ENCODE results near the gene SATB1. TPM values are rescaled to one million over a fixed set of nuclear protein-coding genes. Genes with fewer than 3 reads are reported as not detected.

Gene SATB1
- total RNA-seq, 1 donor from 2014 or later = 4.4 TPM

DNA sequence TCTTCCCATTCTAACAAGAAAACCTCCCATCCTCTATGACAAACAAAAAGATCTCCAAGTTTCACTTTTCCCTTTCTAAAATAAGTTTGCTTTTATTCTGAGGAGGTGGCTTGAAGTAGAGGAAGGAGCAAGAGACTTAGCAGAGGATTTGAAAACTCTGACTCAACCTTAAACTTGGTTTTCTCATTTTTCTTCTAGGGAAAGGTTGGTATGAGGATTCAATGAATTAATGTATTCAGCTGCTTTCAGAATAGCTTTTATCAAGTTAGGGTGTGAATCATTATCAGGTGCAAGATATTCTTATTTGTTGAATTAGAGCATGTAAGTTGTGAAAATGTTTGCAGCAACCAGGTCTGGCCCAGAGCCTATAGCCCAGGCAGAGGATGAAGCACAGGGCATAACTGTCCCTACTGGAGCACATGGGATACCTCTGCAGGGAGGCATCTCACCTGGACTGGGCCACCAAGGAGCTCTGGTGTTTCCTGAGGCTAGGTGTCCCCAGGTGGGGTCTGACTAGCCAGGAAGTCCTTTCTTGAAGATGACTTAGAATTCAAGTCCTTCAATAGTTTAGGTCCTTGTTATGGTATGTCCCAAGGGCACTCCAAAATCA lies 42.3 kb downstream of the SATB1 start:
- no peak overlapping the region for H3K27ac Mint-ChIP-seq (ENCODE audit: unreplicated experiment)

GRCh38 chr3:18379647-18380046 lies 45.5 kb downstream of the SATB1 start:
- no peak for TF ChIP-seq CTCF (IDR thresholded peaks at IDR 0.05)
- Mint-ChIP-seq H3K27me3 (ENCODE audit: low read depth) (no peaks in the 10 kb centered on the region), H3K4me3 (ENCODE audit: unreplicated experiment) (no peak overlapping the region), H3K36me3 (ENCODE audit: low read depth) (no peaks in the 10 kb centered on the region), H3K4me1 (ENCODE audit: low read depth) (no peaks in the 10 kb centered on the region), H3K27ac (ENCODE audit: unreplicated experiment) (no peak overlapping the region), H3K9me3 (ENCODE audit: low read depth) (no peaks in the 10 kb centered on the region)
- no peak for DNase-seq (ENCODE audit: low spot score)

More for the DNA sequence above, 42.3 kb downstream of the SATB1 start:
- no peak overlapping the region for H3K4me3 Mint-ChIP-seq (ENCODE audit: unreplicated experiment)
- no peaks in the 10 kb centered on the region for H3K4me1 Mint-ChIP-seq (ENCODE audit: low read depth)
- no peak for DNase-seq (ENCODE audit: low spot score)
- no peaks in the 10 kb centered on the region for H3K27me3 Mint-ChIP-seq (ENCODE audit: low read depth)
- H3K9me3 Mint-ChIP-seq (ENCODE audit: low read depth) = no peaks in the 10 kb centered on the region
- TF ChIP-seq CTCF (IDR thresholded peaks at IDR 0.05) = no peak
- H3K36me3 Mint-ChIP-seq (ENCODE audit: low read depth) = no peaks in the 10 kb centered on the region

GRCh38 chr3:18378218-18378617 lies 46.9 kb downstream of the SATB1 start:
- no peaks in the 10 kb centered on the region for H3K36me3 Mint-ChIP-seq (ENCODE audit: low read depth)
- no peak for DNase-seq (ENCODE audit: low spot score)
- no peak for TF ChIP-seq CTCF (IDR thresholded peaks at IDR 0.05)
- H3K9me3 Mint-ChIP-seq (ENCODE audit: low read depth) = no peaks in the 10 kb centered on the region
- H3K4me3 Mint-ChIP-seq (ENCODE audit: unreplicated experiment) = no peak overlapping the region
- H3K27ac Mint-ChIP-seq (ENCODE audit: unreplicated experiment) = no peak overlapping the region
- H3K27me3 Mint-ChIP-seq (ENCODE audit: low read depth) = no peaks in the 10 kb centered on the region
- H3K4me1 Mint-ChIP-seq (ENCODE audit: low read depth) = no peaks in the 10 kb centered on the region

DNA sequence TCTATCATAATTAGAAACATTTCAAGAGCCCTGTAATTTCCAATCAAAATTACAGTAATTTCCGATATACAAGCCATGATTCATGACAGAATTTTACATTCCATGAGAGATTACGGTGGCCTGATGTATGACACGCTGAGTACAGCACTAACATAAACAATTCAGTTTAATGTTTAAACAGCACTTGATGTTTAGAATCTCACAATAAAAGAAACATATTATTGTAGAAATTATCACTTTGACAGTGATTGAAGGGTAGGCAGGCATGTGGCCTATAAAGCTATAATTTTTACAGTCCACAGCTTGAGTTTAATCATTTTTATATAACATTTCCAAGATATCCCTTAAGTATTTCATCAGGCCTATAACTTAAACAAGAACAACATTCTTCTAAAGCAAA lies 48.5 kb downstream of the SATB1 start:
- Mint-ChIP-seq H3K27me3 (ENCODE audit: low read depth) (no peaks in the 10 kb centered on the region), H3K4me1 (ENCODE audit: low read depth) (no peaks in the 10 kb centered on the region), H3K9me3 (ENCODE audit: low read depth) (no peaks in the 10 kb centered on the region), H3K36me3 (ENCODE audit: low read depth) (no peaks in the 10 kb centered on the region), H3K27ac (ENCODE audit: unreplicated experiment) (no peak overlapping the region), H3K4me3 (ENCODE audit: unreplicated experiment) (no peak overlapping the region)
- DNase-seq (ENCODE audit: low spot score) = no peak
- no peak for TF ChIP-seq CTCF (IDR thresholded peaks at IDR 0.05)

DNA sequence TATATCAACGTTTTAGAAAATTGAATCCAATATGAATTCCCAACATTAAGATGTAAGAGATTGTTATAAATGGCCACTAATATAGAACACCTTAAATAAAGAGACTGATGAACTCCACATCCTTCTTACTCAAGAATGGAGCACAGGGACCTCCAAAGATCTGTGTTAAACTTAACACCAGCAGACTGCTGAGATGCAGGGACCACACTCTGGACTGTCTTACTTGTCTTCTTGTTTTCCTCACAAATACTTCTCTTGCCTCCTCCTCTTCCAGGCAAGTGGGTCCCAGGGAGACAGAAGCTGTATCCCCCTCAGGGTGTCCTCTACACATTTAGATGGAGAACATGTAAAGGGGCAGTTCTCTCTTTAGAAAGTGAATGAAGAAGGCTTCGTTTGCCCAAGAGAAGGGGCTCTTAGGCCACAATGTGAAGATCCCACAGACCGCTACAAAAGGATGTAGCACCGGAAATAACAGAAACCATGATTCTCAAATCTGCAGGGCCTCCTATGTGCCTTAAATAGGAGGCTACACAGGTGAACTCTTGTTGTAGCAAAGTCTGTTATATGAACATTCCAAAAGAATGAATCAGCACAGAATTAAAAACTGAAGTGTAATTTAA lies 52.2 kb downstream of the SATB1 start:
- H3K9me3 Mint-ChIP-seq (ENCODE audit: low read depth) = no peaks in the 10 kb centered on the region
- no peaks in the 10 kb centered on the region for H3K27me3 Mint-ChIP-seq (ENCODE audit: low read depth)
- no peak overlapping the region for H3K4me3 Mint-ChIP-seq (ENCODE audit: unreplicated experiment)
- TF ChIP-seq CTCF (IDR thresholded peaks at IDR 0.05) = no peak
- H3K36me3 Mint-ChIP-seq (ENCODE audit: low read depth) = no peaks in the 10 kb centered on the region
- no peak for DNase-seq (ENCODE audit: low spot score)
- no peak overlapping the region for H3K27ac Mint-ChIP-seq (ENCODE audit: unreplicated experiment)
- no peaks in the 10 kb centered on the region for H3K4me1 Mint-ChIP-seq (ENCODE audit: low read depth)

Data from chondrocyte (in vitro differentiated cells).